Small intestine (tissue), 7 donors: ENCODE measurements around the gene SKAP1. TPM values are rescaled to one million over a fixed set of nuclear protein-coding genes. Genes with fewer than 3 reads are reported as not detected.

Source experiments
- DNase-seq, 2 donors: peaks; one replicate each; pipeline versions ENCODE4 v3.0.0 to v3.0.0-alpha.2; 2013
- FAIRE-seq: peaks from 2 replicates; lab custom pipeline; 2012; peaks lifted over from hg19 to GRCh38; lab: Jason Lieb, UNC
- H3K27ac ChIP-seq, 3 donors: one replicate each; pipeline ENCODE4 v1.5.1; 2013; ENCODE audit warnings: low read length in 2 of 3, mild to moderate bottlenecking in 2 of 3, control low read depth in 1 of 3, inconsistent platforms in 1 of 3, low read depth in 1 of 3, moderate library complexity in 1 of 3
- H3K27me3 ChIP-seq, 3 donors: one replicate each; pipeline ENCODE4 v1.6.1; 2013; ENCODE audit warnings: low read length in 3 of 3, inconsistent platforms in 1 of 3; ENCODE audit not compliant: control insufficient read depth in 3 of 3, insufficient read depth in 3 of 3
- H3K36me3 ChIP-seq, 3 donors: one replicate each; pipeline ENCODE4 v1.6.1; 2013; ENCODE audit warnings: low read length in 3 of 3, inconsistent platforms in 1 of 3, low read depth in 1 of 3, mild to moderate bottlenecking in 1 of 3, moderate library complexity in 1 of 3; ENCODE audit not compliant: control insufficient read depth in 3 of 3, insufficient read depth in 2 of 3
- H3K4me1 ChIP-seq, 3 donors: one replicate each; pipeline ENCODE4 v1.6.1; 2013; ENCODE audit warnings: low read length in 2 of 3, inconsistent platforms in 1 of 3, low read depth in 1 of 3, mild to moderate bottlenecking in 1 of 3, moderate library complexity in 1 of 3; ENCODE audit not compliant: control insufficient read depth in 3 of 3, insufficient read depth in 2 of 3
- H3K4me3 ChIP-seq, 3 donors: one replicate each; pipeline ENCODE4 v1.5.1; 2013; ENCODE audit warnings: low read length in 3 of 3, control low read depth in 1 of 3, inconsistent platforms in 1 of 3, low read depth in 1 of 3, mild to moderate bottlenecking in 1 of 3, moderate library complexity in 1 of 3
- H3K9me3 ChIP-seq, 2 donors: one replicate each; pipeline ENCODE4 v1.6.1; 2013; ENCODE audit warnings: low read depth in 1 of 2, low read length in 1 of 2; ENCODE audit not compliant: control insufficient read depth in 2 of 2, insufficient read depth in 1 of 2
- WGBS, 3 donors: extraction: QIAGEN DNeasy Blood & Tissue Kit; methylation state at CpG; one replicate each; pipeline ENCODE4 v1.1.7; 2013; 5-methylcytosine and 5-hydroxymethylcytosine counted together
- polyA plus RNA-seq, 4 donors: library from polyadenylated mRNA; stranded (reverse) in 3 of 4; unstranded in 1 of 4; fragments of 200-250 nt in 3 of 4; fragments of 120-200 nt in 1 of 4; gene quantifications; one replicate each; pipeline versions ENCODE4 v1.2.1 to v1.2.3, GENCODE V29; 2013
- donor health status: healthy with polysubstance abuse.
- donor health status: control.
- donor health status: control.
- donor health status: Bipolar disorder and iron deficiency.
- donor health status: healthy.

SKAP1 gene
- polyA plus RNA-seq, 4 donors: 1.8 to 8.1 (median 2.1) TPM

- no peak overlapping the region for H3K27ac ChIP-seq
- H3K27me3 ChIP-seq: peaks cover 0 to 37% (median 0%) of the 10 kb centered on the region in 3 donors
- H3K36me3 ChIP-seq: no peaks in the 10 kb centered on the region
- H3K4me3 ChIP-seq: no peak overlapping the region
- H3K4me1 ChIP-seq: no peaks in the 10 kb centered on the region
- DNase-seq: no peak
- no peaks in the 10 kb centered on the region for H3K9me3 ChIP-seq
- no peak for FAIRE-seq
- 71 to 90% (median 86%) methylated on average over 3 of the region's 3 CpGs for WGBS, 3 donors
Observed at GRCh38 chr17:48469227-48469626, 39.2 kb upstream of the SKAP1 start.

GRCh38 chr17:48468299-48468698, 38.3 kb upstream of the SKAP1 start:
- FAIRE-seq (no peak), DNase-seq (no peak)
- H3K9me3 ChIP-seq: no peaks in the 10 kb centered on the region
- no peaks in the 10 kb centered on the region for H3K4me1 ChIP-seq
- no peak overlapping the region for H3K4me3 ChIP-seq
- H3K27me3 ChIP-seq: peaks cover 0 to 38% (median 0%) of the 10 kb centered on the region in 3 donors
- H3K27ac ChIP-seq: no peak overlapping the region
- H3K36me3 ChIP-seq: no peaks in the 10 kb centered on the region
- 77 to 85% (median 79%) methylated on average over 4 of the region's 4 CpGs for WGBS, 3 donors

GRCh38 chr17:48465884-48466283, 35.9 kb upstream of the SKAP1 start:
- H3K27me3 ChIP-seq: peaks cover 0 to 31% (median 0%) of the 10 kb centered on the region in 3 donors
- H3K4me3 ChIP-seq: no peak overlapping the region
- H3K27ac ChIP-seq: no peak overlapping the region
- FAIRE-seq (no peak), DNase-seq (no peak)
- no peaks in the 10 kb centered on the region for H3K9me3 ChIP-seq
- no peaks in the 10 kb centered on the region for H3K4me1 ChIP-seq
- H3K36me3 ChIP-seq: no peaks in the 10 kb centered on the region
- 93 to 97% (median 94%) methylated on average over 2 of the region's 2 CpGs for WGBS, 3 donors

- H3K36me3 ChIP-seq: no peaks in the 10 kb centered on the region
- peaks cover 0 to 31% (median 0%) of the 10 kb centered on the region in 3 donors for H3K27me3 ChIP-seq
- no peaks in the 10 kb centered on the region for H3K4me1 ChIP-seq
- WGBS, 3 donors: 51 to 64% (median 59%) methylated on average over 4 of the region's 4 CpGs
- H3K27ac ChIP-seq: no peak overlapping the region
- DNase-seq (no peak), FAIRE-seq (no peak)
- no peak overlapping the region for H3K4me3 ChIP-seq
- no peaks in the 10 kb centered on the region for H3K9me3 ChIP-seq
Observed at GRCh38 chr17:48463526-48463925, 33.5 kb upstream of the SKAP1 start.

GRCh38 chr17:48462946-48463345, 32.9 kb upstream of the SKAP1 start:
- FAIRE-seq (no peak), DNase-seq (no peak)
- 25 to 67% (median 34%) methylated on average over 2 of the region's 2 CpGs for WGBS, 3 donors
- Histone ChIP-seq H3K36me3 (no peaks in the 10 kb centered on the region), H3K4me3 (no peak overlapping the region), H3K9me3 (no peaks in the 10 kb centered on the region), H3K4me1 (no peaks in the 10 kb centered on the region), H3K27me3 (peaks cover 0 to 31% (median 0%) of the 10 kb centered on the region in 3 donors), H3K27ac (no peak overlapping the region)

GRCh38 chr17:48460052-48460451, 30.0 kb upstream of the SKAP1 start:
- FAIRE-seq (no peak), DNase-seq (no peak)
- no peaks in the 10 kb centered on the region for H3K36me3 ChIP-seq
- WGBS, 3 donors: 58 to 66% (median 60%) methylated on average over 3 of the region's 3 CpGs
- H3K27me3 ChIP-seq: peaks cover 0 to 34% (median 3%) of the 10 kb centered on the region in 3 donors
- H3K4me3 ChIP-seq: no peak overlapping the region
- H3K9me3 ChIP-seq: peaks cover 0 to 4% of the 10 kb centered on the region in 2 donors
- peaks cover 0 to 9% (median 0%) of the 10 kb centered on the region in 3 donors for H3K4me1 ChIP-seq
- no peak overlapping the region for H3K27ac ChIP-seq

GRCh38 chr17:48459070-48459844, 29.2 kb upstream of the SKAP1 start:
- Histone ChIP-seq H3K4me1 (peaks cover 0 to 9% (median 0%) of the 10 kb centered on the region in 3 donors), H3K27ac (no peak overlapping the region), H3K36me3 (no peaks in the 10 kb centered on the region), H3K9me3 (peaks cover 0 to 10% of the 10 kb centered on the region in 2 donors), H3K4me3 (no peak overlapping the region), H3K27me3 (peaks cover 0 to 32% (median 3%) of the 10 kb centered on the region in 3 donors)
- DNase-seq (no peak), FAIRE-seq (no peak)
- 69 to 80% (median 69%) methylated on average over 4 of the region's 4 CpGs for WGBS, 3 donors

- Histone ChIP-seq H3K4me1 (peaks cover 0 to 9% (median 0%) of the 10 kb centered on the region in 3 donors), H3K36me3 (no peaks in the 10 kb centered on the region), H3K9me3 (peaks cover 0 to 14% of the 10 kb centered on the region in 2 donors), H3K27ac (no peak overlapping the region), H3K4me3 (no peak overlapping the region), H3K27me3 (peaks cover 0 to 28% (median 3%) of the 10 kb centered on the region in 3 donors)
- DNase-seq (peak; percentile 54 to 77), FAIRE-seq (no peak)
- WGBS, 3 donors: 11 to 15% (median 14%) methylated on average over 22 of the region's 22 CpGs
Observed at GRCh38 chr17:48457080-48457836, 27.2 kb upstream of the SKAP1 start.
